Mucosa of descending colon (tissue), 3 donors: ENCODE results near the gene POLR2H. TPM values are rescaled to one million over a fixed set of nuclear protein-coding genes. Genes with fewer than 3 reads are reported as not detected.
A peak's percentile ranks its signal among the peaks of the same experiment; 100 is the strongest.

Experiments used
- ATAC-seq: fragments of 200-7000 bp; cut with Tn5 transposase; one replicate; pipeline ENCODE4 v1.9.1; 2020; ENCODE audit warnings: mild to moderate bottlenecking, moderate library complexity
- DNase-seq, 3 donors: peaks; one replicate each; pipeline ENCODE4 v3.0.0-alpha.2; 2020
- H3K36me3 ChIP-seq: fragments of 200-600 bp; one replicate; pipeline ENCODE4 v1.8.0; 2021; ENCODE audit warnings: low read depth, mild to moderate bottlenecking
- H3K4me1 ChIP-seq: fragments of 200-600 bp; one replicate; pipeline ENCODE4 v1.8.0; 2021; ENCODE audit warnings: low read depth, mild to moderate bottlenecking
- H3K4me3 ChIP-seq: fragments of 200-600 bp; one replicate; pipeline ENCODE4 v1.8.0; 2021; ENCODE audit warnings: mild to moderate bottlenecking
- H3K9me3 ChIP-seq: fragments of 200-600 bp; one replicate; pipeline ENCODE4 v1.8.0; 2021; ENCODE audit warnings: mild to moderate bottlenecking
- intact Hi-C, 2 donors: fragments of 100-400 bp; cut with DNase I in 1 of 2; cut with micrococcal nuclease in 1 of 2; formaldehyde crosslinking; loops; one replicate each; pipeline versions ENCODE4 v1.11.0 to v1.11.1; 2022; cut with DNase I, micrococcal nuclease
- total RNA-seq, 3 donors: library from RNA; stranded (reverse); fragmentation: NEBNext Ultra II Directional in 2 of 3; extraction: Animal tissue kit (Norgen Biotek cat#: 25700) in 2 of 3; gene quantifications; one replicate each; pipeline versions ENCODE4 v1.2.1 to v1.2.4, GENCODE V29; 2021 to 2023
- TF ChIP-seq, protein P1 (sequence below): fragments of 200-600 bp; IDR thresholded peaks from one replicate; pipeline ENCODE4 v1.8.0; 2022; ENCODE audit warnings: antibody characterized with exemption, mild to moderate bottlenecking
- donor health status: DM: no; HTN: no; CAD: no; lungs with moderate emphysema.
- donor health status: DM: no; HTN: no; CAD: no.
- donor health status: DM: no; HTN: yes; CAD: no.

Gene POLR2H
- total RNA-seq, 3 donors from 2014 or later = 87.8 to 126 (median 90.1) TPM

DNA sequence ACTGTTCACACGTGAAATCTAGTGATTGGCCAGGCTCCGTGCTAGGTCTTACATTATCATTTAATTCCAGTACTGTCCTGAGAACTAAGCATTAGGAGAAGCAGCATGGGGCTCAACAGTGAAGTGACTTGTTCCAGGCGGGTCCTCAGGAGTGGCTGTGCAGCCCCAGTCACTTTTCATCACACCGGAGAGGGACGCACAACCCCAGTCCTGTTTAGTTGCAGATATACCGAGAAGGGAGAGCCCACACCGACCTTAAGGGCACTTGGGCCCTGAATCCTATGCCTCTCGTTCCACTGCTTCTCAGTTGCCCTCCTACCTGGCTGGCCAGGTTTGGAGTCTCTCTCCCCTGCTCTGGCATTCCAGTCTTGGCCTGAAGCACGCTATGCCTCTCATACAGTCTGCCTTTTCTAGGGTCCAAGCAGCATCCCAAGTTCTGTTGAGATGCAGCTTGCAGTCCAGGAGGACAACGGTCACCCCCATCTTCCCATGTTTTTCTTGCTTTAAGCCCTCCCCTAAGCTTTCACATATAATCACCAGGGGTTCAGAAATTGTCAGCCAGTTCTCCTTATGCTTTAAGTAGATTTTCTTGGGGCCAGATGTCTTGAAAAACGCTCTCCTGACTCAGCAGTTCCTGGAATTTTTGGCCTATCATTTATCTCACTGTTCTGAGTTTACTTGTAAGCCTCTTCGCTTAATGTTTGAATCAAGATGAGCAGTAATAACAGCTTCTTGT is 14.0 kb upstream of the POLR2H start:
- Histone ChIP-seq H3K4me1 (peaks cover 24% of the 10 kb centered on the region), H3K4me3 (no peak overlapping the region), H3K9me3 (no peaks in the 10 kb centered on the region), H3K36me3 (no peaks in the 10 kb centered on the region)
- DNase-seq = peak in 1 of 3 donors; percentile 14
- no peak for ATAC-seq
- TF ChIP-seq, protein P1, sequence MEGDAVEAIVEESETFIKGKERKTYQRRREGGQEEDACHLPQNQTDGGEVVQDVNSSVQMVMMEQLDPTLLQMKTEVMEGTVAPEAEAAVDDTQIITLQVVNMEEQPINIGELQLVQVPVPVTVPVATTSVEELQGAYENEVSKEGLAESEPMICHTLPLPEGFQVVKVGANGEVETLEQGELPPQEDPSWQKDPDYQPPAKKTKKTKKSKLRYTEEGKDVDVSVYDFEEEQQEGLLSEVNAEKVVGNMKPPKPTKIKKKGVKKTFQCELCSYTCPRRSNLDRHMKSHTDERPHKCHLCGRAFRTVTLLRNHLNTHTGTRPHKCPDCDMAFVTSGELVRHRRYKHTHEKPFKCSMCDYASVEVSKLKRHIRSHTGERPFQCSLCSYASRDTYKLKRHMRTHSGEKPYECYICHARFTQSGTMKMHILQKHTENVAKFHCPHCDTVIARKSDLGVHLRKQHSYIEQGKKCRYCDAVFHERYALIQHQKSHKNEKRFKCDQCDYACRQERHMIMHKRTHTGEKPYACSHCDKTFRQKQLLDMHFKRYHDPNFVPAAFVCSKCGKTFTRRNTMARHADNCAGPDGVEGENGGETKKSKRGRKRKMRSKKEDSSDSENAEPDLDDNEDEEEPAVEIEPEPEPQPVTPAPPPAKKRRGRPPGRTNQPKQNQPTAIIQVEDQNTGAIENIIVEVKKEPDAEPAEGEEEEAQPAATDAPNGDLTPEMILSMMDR = no peak
- intact Hi-C loops = no loop called here

DNA sequence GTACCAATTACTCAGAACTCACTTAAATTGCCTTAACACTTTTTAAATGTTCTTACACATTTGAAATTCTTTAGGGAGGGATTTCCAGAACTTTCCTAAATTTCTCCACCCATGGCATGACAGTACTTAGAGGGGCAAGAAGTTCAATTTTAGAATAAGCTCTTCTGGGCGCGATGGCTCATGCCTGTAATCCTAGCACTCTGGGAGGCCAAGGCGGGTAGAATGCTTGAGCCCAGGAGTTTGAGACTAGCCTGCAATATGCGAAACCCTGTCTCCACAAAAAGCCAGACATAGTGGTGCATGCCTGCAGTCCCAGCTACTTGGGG is 13.5 kb upstream of the POLR2H start:
- TF ChIP-seq, protein P1 = no peak
- peaks cover 29% of the 10 kb centered on the region for H3K4me1 ChIP-seq
- intact Hi-C loops = no loop called here
- ATAC-seq (no peak), DNase-seq (peak in 1 of 3 donors; percentile 12)
- no peaks in the 10 kb centered on the region for H3K36me3 ChIP-seq
- no peaks in the 10 kb centered on the region for H3K9me3 ChIP-seq
- no peak overlapping the region for H3K4me3 ChIP-seq

DNA sequence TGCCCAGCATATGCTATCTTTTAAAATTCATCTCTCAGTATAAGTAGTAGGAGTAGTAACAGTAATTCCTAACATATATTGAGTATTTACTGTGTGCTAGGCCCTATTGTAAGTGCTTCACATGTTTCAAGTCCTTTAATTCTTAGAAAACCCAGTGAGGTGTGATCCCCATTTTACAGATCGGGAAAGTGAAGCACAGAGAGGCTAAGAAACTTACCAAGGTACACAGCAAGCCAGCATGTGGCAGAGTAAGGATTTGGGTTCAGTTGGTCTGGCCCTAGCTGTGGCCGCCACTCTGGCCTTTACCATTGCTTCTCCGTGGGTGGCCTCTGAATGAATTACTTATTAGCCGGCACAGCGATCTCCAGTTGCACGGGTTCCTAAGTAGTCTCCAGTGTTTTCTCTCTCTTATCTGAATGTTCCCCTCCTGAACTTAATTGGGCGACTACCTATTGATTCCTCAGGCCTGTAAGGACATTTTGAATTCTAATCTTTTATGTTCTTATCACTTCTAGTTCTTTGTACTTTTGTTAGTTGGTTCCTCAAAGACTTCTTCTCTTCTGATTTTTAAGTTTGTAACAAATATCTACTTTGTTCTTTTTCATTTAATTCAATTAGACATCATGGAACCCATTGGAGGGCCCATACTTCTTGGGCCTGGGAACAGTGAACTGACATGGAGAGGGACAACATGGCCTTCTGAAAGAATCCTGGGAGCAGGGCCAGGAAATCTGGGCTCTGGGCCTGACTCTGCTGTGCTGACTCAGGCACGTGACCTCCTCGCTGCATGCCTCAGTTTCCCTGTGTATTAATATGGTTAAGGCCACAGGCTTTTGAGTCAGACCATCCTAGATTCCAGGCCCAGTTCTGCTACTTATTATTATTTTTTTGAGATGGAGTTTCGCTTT is 11.7 kb upstream of the POLR2H start:
- ATAC-seq (no peak), DNase-seq (peak in 1 of 3 donors; percentile 9)
- intact Hi-C loops = no loop called here
- TF ChIP-seq, protein P1 = no peak
- no peak overlapping the region for H3K4me3 ChIP-seq
- H3K9me3 ChIP-seq = no peaks in the 10 kb centered on the region
- peaks cover 33% of the 10 kb centered on the region for H3K4me1 ChIP-seq
- H3K36me3 ChIP-seq = no peaks in the 10 kb centered on the region

DNA sequence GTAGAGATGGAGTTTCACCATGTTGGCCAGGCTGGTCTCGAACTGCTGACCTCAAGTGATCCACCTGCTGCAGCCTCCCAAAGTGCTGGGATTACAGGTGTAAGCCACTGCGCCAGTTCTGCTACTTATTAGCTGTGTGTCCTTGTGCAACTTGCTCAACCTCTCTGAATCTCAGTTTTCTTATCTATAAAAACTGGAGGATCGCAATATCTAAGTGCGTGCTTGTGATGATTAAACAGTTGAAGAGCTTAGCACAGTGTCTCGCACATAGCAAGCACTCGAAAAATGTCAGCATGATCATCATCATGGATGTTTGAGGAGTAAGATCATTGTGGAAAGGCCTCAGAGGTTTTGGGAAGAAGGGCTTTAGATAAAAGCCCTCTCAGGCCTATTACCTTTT is 10.9 kb upstream of the POLR2H start:
- Histone ChIP-seq H3K4me1 (peaks cover 29% of the 10 kb centered on the region), H3K4me3 (no peak overlapping the region), H3K9me3 (no peaks in the 10 kb centered on the region), H3K36me3 (no peaks in the 10 kb centered on the region)
- ATAC-seq (no peak), DNase-seq (no peak)
- intact Hi-C loops = no loop called here
- TF ChIP-seq, protein P1 = no peak

DNA sequence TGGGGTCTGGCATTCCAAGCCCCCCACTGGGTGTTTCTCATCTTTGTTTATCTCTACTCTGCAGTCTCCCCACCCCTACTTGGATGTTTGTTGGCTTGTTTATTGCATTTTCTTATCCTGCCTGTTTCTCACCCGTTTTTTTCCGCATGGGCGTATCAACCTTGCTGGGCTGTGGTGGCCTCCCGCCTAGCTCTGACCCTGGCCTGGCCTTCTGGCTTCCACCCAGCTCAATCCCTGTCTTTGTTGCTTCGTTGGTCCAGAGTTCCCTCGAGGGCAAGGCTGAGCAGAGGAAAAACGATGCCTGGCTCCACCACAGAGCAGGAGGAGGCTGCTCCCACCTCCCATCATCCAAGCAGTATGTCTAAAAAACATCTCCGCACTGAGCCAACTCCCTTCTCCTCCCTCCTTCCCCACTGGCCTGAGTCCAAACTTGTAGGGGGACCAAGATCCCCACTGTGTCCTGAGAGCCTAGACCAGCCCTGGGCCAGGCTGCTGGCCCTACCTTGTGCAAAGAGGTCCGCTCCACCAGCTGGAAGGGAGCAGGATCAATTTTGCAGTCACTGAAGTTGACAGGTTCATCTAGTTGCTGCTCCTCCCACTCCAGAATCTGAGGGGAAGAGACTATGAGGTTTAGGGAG is 9.9 kb upstream of the POLR2H start:
- Histone ChIP-seq H3K36me3 (no peaks in the 10 kb centered on the region), H3K9me3 (no peaks in the 10 kb centered on the region), H3K4me3 (no peak overlapping the region), H3K4me1 (peaks cover 22% of the 10 kb centered on the region)
- TF ChIP-seq, protein P1 = no peak
- peak; percentile 2 for ATAC-seq
- peak in 1 of 3 donors; percentile 50 for DNase-seq
- intact Hi-C loops = no loop called here
